NCI-H345 (cell line): Measurements from ENCODE around the gene TGFBRAP1.

ENCODE experiments used
- DNase-seq: peaks from one replicate; lab custom pipeline; 2025; lab: John Stamatoyannopoulos, UW

Gene TGFBRAP1

GRCh38 chr2:105309147-105309545 is 20.4 kb downstream of the TGFBRAP1 start:
- no peak for DNase-seq

- DNase-seq = no peak
Measured at GRCh38 chr2:105308382-105309146, 21.0 kb downstream of the TGFBRAP1 start.

- DNase-seq = no peak
Measured at GRCh38 chr2:105307962-105308361, 21.6 kb downstream of the TGFBRAP1 start.

DNA sequence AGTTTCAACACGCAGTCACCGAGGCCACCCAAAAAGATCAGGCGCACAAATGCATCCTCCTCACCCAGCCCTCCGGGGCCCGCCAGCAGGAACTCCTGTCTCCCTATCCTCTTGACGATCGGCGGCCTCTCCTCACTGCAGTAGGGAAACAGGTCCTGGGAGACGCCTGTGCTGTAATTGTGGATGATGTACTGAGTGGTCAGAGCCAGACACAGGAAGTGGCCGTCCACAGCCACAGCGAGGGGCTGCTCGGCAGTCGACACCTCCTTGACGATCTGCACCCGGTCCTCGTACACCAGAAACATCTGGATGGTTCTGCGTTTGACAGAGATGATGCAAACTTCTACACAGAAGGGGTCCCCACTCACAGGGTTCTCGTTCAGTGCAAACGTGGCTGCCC is 22.0 kb downstream of the TGFBRAP1 start:
- no peak for DNase-seq

- DNase-seq = no peak
Measured at GRCh38 chr2:105307146-105307545, 22.4 kb downstream of the TGFBRAP1 start.

GRCh38 chr2:105301646-105302045 is 27.9 kb downstream of the TGFBRAP1 start:
- DNase-seq = no peak

DNA sequence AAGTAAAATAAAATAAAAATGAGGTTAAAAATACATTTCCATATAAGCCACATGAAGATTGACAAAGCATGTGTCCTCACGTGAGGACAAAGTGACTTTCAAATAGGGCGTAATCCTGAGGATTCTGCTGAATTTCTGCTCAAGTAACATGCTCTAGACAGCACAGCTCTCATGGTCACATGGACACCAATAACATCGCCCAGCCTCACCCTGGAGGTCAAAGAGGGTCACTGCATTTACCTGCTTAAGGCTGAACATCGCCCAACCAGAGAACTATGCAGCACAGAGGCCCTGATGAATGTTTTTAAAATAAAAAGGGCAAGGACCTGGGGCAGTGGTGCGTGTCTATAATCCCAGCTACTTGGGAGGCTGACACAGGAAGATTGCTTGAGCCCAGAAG is 30.2 kb downstream of the TGFBRAP1 start:
- no peak for DNase-seq

- no peak for DNase-seq
Measured at GRCh38 chr2:105298017-105298416, 31.5 kb downstream of the TGFBRAP1 start.

DNA sequence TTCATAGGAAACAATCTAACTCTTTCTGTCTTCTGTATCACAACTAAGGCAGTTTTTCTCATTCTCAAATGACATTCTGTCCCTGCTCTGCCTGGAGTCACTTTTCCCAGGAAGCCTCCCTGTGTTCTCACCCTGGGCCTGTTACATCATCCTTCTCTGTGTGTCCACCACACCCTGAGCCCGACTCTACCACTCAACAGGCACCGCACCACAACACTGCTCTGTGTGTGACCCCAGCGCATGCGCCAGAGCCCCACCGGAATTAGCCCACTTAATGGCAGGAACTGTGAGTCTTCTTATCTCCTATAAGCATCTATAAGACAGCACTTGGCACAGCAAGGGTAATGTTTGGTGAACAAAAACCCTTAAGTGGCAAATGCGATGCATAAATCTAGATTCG is 32.3 kb downstream of the TGFBRAP1 start:
- no peak for DNase-seq

GRCh38 chr2:105296017-105296611 is 33.4 kb downstream of the TGFBRAP1 start:
- DNase-seq = no peak

- DNase-seq = no peak
Measured at GRCh38 chr2:105294844-105295481, 34.6 kb downstream of the TGFBRAP1 start.

DNA sequence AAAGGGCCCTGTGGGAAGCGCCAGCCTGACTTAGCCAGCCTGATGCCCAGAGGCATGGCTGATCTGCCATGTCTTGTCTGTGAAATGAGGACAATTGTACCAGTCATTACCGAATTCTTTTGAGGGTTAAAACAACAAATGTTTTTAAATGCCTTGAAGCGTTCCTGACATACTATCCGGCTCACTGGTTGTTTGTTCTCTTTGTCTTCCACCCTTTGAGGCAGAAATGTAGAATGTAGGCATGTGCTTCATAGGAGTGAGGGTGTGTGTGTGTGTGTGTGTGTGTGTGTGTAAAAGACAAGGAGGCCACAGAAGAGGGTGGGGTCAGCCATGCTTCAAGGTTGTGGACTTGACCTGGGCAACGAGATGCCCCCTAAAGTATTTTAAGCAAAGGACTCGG is 35.5 kb downstream of the TGFBRAP1 start:
- no peak for DNase-seq

DNA sequence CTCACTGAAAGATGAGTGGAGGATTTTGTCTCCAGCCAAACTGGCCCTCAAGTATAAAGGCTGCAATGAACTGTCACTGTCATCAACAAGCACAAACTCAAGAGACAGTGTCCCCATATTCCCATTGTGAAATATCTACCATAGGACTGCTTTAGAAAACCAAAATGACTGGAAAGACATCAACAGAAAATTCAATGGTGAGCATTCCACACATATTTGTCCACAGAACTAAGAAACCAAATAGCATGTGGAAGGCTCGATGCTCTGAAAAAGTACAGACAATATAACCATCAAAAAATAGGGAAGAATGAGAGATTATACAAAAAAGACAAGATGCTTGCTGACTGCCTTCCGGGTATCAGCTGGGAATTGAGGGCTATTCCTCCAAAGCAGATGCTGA is 37.6 kb downstream of the TGFBRAP1 start:
- DNase-seq = no peak

DNA sequence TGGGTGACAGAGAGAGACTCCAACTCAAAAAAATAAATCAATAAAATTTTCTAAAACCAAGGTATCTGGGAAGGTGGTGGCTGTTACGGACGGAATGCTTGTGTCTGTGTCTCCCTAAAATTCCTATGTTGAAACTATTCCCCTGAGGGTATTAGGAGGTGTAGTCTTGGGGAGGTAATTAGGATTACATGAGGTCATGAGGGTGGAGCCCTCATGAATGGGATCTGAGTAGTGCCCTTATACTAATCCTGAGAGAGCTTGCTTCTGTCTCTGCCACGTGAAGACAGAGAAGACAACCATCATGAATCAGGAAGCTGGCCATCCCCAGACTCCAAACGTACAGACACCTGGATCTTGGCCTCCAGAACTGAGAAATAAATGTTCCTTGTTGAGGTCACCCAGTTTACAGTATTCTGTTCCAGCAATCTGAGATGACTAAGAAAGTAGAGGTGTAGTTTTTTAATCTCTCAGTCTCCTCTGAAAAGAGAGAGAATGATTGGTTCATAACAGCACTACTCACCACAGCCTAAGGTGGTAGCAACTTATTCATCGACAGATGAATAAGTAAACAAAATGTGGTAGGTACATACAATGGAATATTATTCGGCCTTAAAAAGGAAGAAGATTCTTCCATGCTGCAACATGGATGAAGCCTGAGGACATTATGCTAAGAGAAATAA is 38.4 kb downstream of the TGFBRAP1 start:
- no peak for DNase-seq

- no peak for DNase-seq
Measured at GRCh38 chr2:105288133-105288532, 41.4 kb downstream of the TGFBRAP1 start.

- no peak for DNase-seq
Measured at GRCh38 chr2:105287692-105288091, 41.8 kb downstream of the TGFBRAP1 start.

DNA sequence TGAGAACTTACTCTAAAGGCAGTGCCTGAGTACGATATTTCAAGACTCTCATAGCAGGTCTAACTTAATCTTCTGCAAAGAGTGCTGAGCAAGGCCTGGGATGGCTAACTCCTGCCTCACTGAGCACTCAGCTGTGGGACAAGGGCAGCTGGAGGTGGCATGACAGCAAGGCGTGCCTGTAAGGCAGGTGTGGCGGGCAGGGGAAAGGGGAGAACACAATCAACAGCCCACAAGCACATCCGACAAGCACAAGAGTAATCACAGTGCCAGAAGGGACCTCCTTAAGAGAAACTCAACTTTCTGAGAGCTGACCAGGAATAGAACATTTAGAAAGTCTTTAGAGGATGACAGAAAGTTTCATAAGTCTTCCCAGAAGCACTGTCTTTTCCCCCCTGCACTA is 46.0 kb downstream of the TGFBRAP1 start:
- no peak for DNase-seq

GRCh38 chr2:105280281-105280680 is 49.3 kb downstream of the TGFBRAP1 start:
- no peak for DNase-seq

- DNase-seq = no peak
Measured at GRCh38 chr2:105279126-105279525, 50.4 kb downstream of the TGFBRAP1 start.

- no peak for DNase-seq
Measured at GRCh38 chr2:105278654-105279053, 50.9 kb downstream of the TGFBRAP1 start.

DNA sequence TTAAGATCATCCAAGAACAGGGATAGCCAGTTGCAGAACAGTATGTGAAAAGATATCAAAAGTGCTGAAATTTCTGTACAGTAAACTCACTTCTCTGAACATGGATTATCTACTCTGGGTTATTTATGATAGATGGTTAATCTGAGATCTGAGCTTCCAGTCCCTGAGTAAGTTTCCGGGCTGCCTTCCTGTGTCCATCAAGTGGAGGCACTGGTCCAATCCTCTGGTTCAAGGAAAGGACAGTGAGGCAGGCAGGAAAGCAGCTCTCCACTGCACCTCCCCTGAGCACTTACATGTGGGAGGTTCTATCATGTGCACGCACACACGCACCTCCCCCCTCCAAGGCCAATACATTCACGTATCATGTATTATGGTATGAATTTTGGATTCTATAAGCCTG is 55.5 kb downstream of the TGFBRAP1 start:
- DNase-seq = no peak

GRCh38 chr2:105272176-105272575 is 57.4 kb downstream of the TGFBRAP1 start:
- no peak for DNase-seq
